Activated CD8-positive, alpha-beta memory T cell treated with anti-CD3 and anti-CD28 coated beads for 36 hours (primary cell): ENCODE results near the gene HSD17B2. TPM values are rescaled to one million over a fixed set of nuclear protein-coding genes. Genes with fewer than 3 reads are reported as not detected.
"Not testable (repeated sequence)": the region's sequence is repeated elsewhere in the genome, so short reads cannot be mapped to it uniquely, and the experiment has no call there.

Source experiments
- CTCF ChIA-PET: fragments of 350-600 bp; sonication (Branson Sonifier 250); formaldehyde crosslinking; loops from one replicate; lab custom pipeline; 2021; ENCODE audit warnings: antibody characterized with exemption; lab: Charles Lee
- POLR2A ChIA-PET: fragments of 350-600 bp; sonication (Branson Sonifier 250); formaldehyde crosslinking; loops from one replicate; lab custom pipeline; 2021; ENCODE audit warnings: antibody characterized with exemption; lab: Charles Lee
- total RNA-seq, 2 experiments: library from RNA; stranded (reverse); gene quantifications; one replicate each; pipeline ENCODE4 v1.2.3, GENCODE V29; 2021

Gene HSD17B2
- total RNA-seq, 2 experiments from 2014 or later = not detected

GRCh38 chr16:82105107-82105506 is 70.1 kb downstream of the HSD17B2 start:
- CTCF ChIA-PET = no interaction called here
- POLR2A ChIA-PET = no interaction called here

- CTCF ChIA-PET = no interaction called here
Measured at GRCh38 chr16:82108100-82108499, 73.0 kb downstream of the HSD17B2 start.

GRCh38 chr16:82108774-82109173 is 73.7 kb downstream of the HSD17B2 start:
- ChIA-PET CTCF (no interaction called here), POLR2A (no interaction called here)

More at GRCh38 chr16:82108100-82108499, 73.0 kb downstream of the HSD17B2 start:
- POLR2A ChIA-PET = no interaction called here

- POLR2A ChIA-PET, CTCF ChIA-PET: not testable (repeated sequence)
Measured at GRCh38 chr16:82109266-82109665, 74.2 kb downstream of the HSD17B2 start.

GRCh38 chr16:82111944-82112343 is 76.9 kb downstream of the HSD17B2 start:
- ChIA-PET POLR2A (no interaction called here), CTCF (no interaction called here)

GRCh38 chr16:82113741-82114140 is 78.7 kb downstream of the HSD17B2 start:
- CTCF ChIA-PET = no interaction called here
- POLR2A ChIA-PET = no interaction called here

GRCh38 chr16:82116535-82116934 is 81.5 kb downstream of the HSD17B2 start:
- ChIA-PET CTCF (no interaction called here), POLR2A (no interaction called here)

- ChIA-PET CTCF (no interaction called here), POLR2A (no interaction called here)
Measured at GRCh38 chr16:82118749-82119148, 83.7 kb downstream of the HSD17B2 start.

GRCh38 chr16:82119405-82119804 is 84.4 kb downstream of the HSD17B2 start:
- ChIA-PET POLR2A (no interaction called here), CTCF (no interaction called here)

- CTCF ChIA-PET = no interaction called here
- POLR2A ChIA-PET = no interaction called here
Measured at GRCh38 chr16:82124651-82125050, 89.6 kb downstream of the HSD17B2 start.

GRCh38 chr16:82129881-82130280 is 94.8 kb downstream of the HSD17B2 start:
- ChIA-PET CTCF (no interaction called here), POLR2A (no interaction called here)

- ChIA-PET POLR2A (no interaction called here), CTCF (interaction anchor here (1.0 kb wide), 1 partner anchor 45 kb away, joined by 4 read pairs; no protein-coding TSS in a partner anchor)
Measured at GRCh38 chr16:82133798-82134197, 98.7 kb downstream of the HSD17B2 start.

- CTCF ChIA-PET = no interaction called here
- POLR2A ChIA-PET = interaction anchor here (0.6 kb wide), 1 partner anchor 170 kb away, joined by 4 read pairs; no protein-coding TSS in a partner anchor
Measured at GRCh38 chr16:82134846-82135245, 99.8 kb downstream of the HSD17B2 start.

- ChIA-PET CTCF (no interaction called here), POLR2A (no interaction called here)
Measured at GRCh38 chr16:82135844-82136243, 100.8 kb downstream of the HSD17B2 start.

- ChIA-PET POLR2A (interaction anchor here (0.7 kb wide), 1 partner anchor 1412 kb away, joined by 6 read pairs; no protein-coding TSS in a partner anchor), CTCF (no interaction called here)
Measured at GRCh38 chr16:82136956-82137821, 102.1 kb downstream of the HSD17B2 start.

GRCh38 chr16:82137822-82138167 is 102.7 kb downstream of the HSD17B2 start:
- CTCF ChIA-PET = no interaction called here
- POLR2A ChIA-PET = no interaction called here

- ChIA-PET CTCF (no interaction called here), POLR2A (no interaction called here)
Measured at GRCh38 chr16:82138478-82139285, 103.6 kb downstream of the HSD17B2 start.

- CTCF ChIA-PET = not testable (repeated sequence)
Measured at GRCh38 chr16:82139286-82139571, 104.2 kb downstream of the HSD17B2 start.

GRCh38 chr16:82146556-82146955 is 111.5 kb downstream of the HSD17B2 start:
- POLR2A ChIA-PET = no interaction called here
- CTCF ChIA-PET = no interaction called here

More at GRCh38 chr16:82139286-82139571, 104.2 kb downstream of the HSD17B2 start:
- POLR2A ChIA-PET = not testable (repeated sequence)

GRCh38 chr16:82146957-82147356 is 111.9 kb downstream of the HSD17B2 start:
- ChIA-PET CTCF (no interaction called here), POLR2A (no interaction called here)

GRCh38 chr16:82147546-82147945 is 112.5 kb downstream of the HSD17B2 start:
- ChIA-PET CTCF (no interaction called here), POLR2A (no interaction called here)
